ENCODE results near the gene SORBS2.

Gene SORBS2

GRCh38 chr4:185834778-185835177 lies 22.8 kb upstream of the SORBS2 start:
- DNase-seq: no peak

GRCh38 chr4:185834088-185834487 lies 22.1 kb upstream of the SORBS2 start:
- no peak for DNase-seq

GRCh38 chr4:185833055-185833598 lies 21.1 kb upstream of the SORBS2 start:
- no peak for DNase-seq

- no peak for DNase-seq
These were observed 19.3 kb upstream of the SORBS2 start for GRCh38 chr4:185831125-185831815.

- no peak for DNase-seq
These were observed 18.4 kb upstream of the SORBS2 start for GRCh38 chr4:185830263-185830994.

GRCh38 chr4:185826381-185826780 lies 14.4 kb upstream of the SORBS2 start:
- no peak for DNase-seq

GRCh38 chr4:185825737-185826136 lies 13.7 kb upstream of the SORBS2 start:
- no peak for DNase-seq

- DNase-seq: no peak
These were observed 10.8 kb upstream of the SORBS2 start for GRCh38 chr4:185822791-185823190.

GRCh38 chr4:185821029-185821419 lies 9.0 kb upstream of the SORBS2 start:
- DNase-seq: no peak

GRCh38 chr4:185820146-185821028 lies 8.4 kb upstream of the SORBS2 start:
- no peak for DNase-seq

- DNase-seq: no peak
These were observed 7.2 kb upstream of the SORBS2 start for GRCh38 chr4:185819144-185819543.

GRCh38 chr4:185817403-185817818 lies 5.4 kb upstream of the SORBS2 start:
- no peak for DNase-seq

- DNase-seq: no peak
These were observed 1.1 kb upstream of the SORBS2 start for GRCh38 chr4:185813133-185813532.

GRCh38 chr4:185810746-185811508 lies 1.1 kb downstream of the SORBS2 start:
- no peak for DNase-seq

GRCh38 chr4:185809533-185810071 lies 2.4 kb downstream of the SORBS2 start:
- DNase-seq: no peak

GRCh38 chr4:185809121-185809520 lies 2.9 kb downstream of the SORBS2 start:
- DNase-seq: no peak

GRCh38 chr4:185805979-185806378 lies 6.0 kb downstream of the SORBS2 start:
- DNase-seq: no peak

- no peak for DNase-seq
These were observed 6.7 kb downstream of the SORBS2 start for GRCh38 chr4:185805262-185805802.

- no peak for DNase-seq
These were observed 9.0 kb downstream of the SORBS2 start for GRCh38 chr4:185803022-185803421.

- no peak for DNase-seq
These were observed 10.5 kb downstream of the SORBS2 start for GRCh38 chr4:185801471-185801870.

GRCh38 chr4:185800266-185800945 lies 11.6 kb downstream of the SORBS2 start:
- no peak for DNase-seq
